Endometrial microvascular endothelial cells (primary cell): Measurements from ENCODE around the gene ZNF320. TPM values are rescaled to one million over a fixed set of nuclear protein-coding genes. Genes with fewer than 3 reads are reported as not detected.
"Not testable (repeated sequence)": the region's sequence is repeated elsewhere in the genome, so short reads cannot be mapped to it uniquely, and the experiment has no call there.

Experiments
- in situ Hi-C: cut with HindIII; loops from 2 replicates; pipeline ENCODE4 v1.10.0; 2017; ENCODE audit warnings: low sequenced_read_pairs, low pct_unique_long_range_greater_than_20kb; ENCODE audit errors: inconsistent ontology term
- total RNA-seq: library from RNA; depleted of rRNA; stranded (reverse); fragments of >200 nt; gene quantifications from one replicate; pipeline ENCODE4 v1.2.3, GENCODE V29; 2015; ENCODE audit errors: inconsistent ontology term

Gene ZNF320
- total RNA-seq, 1 donor from 2014 or later, result 2.3 TPM

GRCh38 chr19:52923778-52924593 is 26.6 kb upstream of the ZNF320 start:
- in situ Hi-C loops, result no loop called here

DNA sequence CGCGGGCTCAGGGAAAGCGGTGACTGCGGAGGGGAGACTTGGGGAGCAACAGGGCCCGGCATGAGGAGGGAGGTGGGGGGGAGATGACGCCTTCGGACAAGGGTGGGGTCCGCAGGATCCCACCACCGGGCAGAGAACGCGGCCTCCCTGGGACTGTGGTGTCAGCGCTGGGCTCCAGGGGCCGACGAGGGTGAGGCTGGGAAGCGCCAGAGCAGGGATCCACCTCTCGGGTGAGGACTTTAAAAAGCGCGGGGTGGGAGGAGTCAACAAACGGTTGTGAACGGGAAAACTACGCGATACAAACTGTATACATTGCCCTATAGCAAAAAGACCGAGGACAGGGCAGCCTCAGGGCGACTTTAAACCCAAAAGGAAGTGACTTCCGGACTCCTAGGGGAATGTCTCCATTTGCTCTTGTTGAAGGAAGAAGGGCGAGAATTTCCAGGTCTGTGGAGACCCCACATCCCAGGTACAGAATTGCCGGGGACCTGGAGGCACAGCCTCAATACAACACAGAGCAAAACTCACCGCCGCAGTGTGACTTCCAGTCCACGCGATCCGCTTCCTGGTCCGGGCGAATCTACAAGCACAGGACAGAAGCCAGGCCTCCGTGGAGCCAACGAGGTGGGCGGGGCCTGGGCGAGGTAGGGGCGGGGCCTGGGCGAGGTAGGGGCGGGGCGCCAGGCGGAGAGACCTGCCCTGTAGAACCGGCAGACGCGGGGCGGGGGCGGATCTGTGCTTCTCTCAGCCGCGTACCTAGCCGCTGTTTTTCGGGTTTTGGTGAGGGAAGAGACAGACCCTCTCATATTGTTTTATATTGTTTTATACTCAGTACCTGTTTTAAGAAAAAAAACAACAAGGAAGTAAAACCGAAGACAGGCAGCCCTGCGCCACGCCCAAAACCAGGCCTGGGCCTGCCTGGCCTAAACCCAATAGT is 25.7 kb upstream of the ZNF320 start, which contains the start of gene ZNF888:
Gene ZNF888 (minus strand): TSS at position 588 of the 937 bp plus-strand sequence. CDS start 5,555 bp downstream, outside the sequence.
- in situ Hi-C loops, result no loop called here

GRCh38 chr19:52917531-52917930 is 20.1 kb upstream of the ZNF320 start:
- in situ Hi-C loops, result no loop called here

GRCh38 chr19:52910648-52911047 is 13.2 kb upstream of the ZNF320 start:
- in situ Hi-C loops, result no loop called here

GRCh38 chr19:52904052-52904780 is 6.8 kb upstream of the ZNF320 start:
- in situ Hi-C loops, result not testable (repeated sequence)

GRCh38 chr19:52901842-52902241 is 4.4 kb upstream of the ZNF320 start:
- in situ Hi-C loops, result no loop called here

DNA sequence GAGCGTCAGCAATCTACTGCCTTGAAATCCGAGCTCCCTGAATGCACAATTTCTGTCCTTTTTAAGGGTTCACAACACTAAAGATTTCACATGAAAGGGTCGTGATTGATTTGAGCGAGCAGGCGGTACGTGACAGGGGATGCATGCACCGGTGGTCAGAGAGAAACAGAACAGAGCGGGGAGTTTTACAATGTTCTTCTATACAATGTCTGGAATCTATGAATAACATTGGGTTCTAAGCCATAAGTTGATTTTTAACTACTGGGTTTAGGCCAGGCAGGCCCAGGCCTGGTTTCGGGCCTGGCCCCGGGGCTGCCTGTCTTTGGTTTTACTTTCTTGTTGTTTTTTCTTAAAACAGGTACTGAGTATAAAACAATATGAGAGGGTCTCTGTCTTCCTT is 1.2 kb upstream of the ZNF320 start:
- in situ Hi-C loops, result not testable (repeated sequence)

DNA sequence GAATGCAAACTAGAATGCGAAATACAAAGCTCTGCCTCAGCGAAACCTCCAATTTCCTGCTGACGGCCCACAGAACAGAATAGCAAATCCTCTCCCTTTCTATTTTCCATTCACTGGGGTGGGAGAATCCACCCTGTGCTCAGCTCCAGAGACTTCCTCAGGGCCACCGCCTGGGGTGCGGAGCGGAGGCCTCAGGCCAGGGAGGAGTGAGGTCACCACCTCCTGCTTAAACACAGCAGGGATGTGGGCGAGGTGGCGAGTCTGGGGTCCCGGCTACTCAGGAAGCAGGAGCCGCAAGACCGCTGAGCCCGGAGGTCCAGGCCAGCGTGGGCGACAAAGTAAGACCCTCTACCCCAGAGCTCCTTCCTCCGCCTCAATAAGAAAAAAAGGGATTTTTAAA is 666 bp upstream of the ZNF320 start:
- in situ Hi-C loops, result no loop called here

GRCh38 chr19:52896431-52897137 is 851 bp downstream of the ZNF320 start:
- in situ Hi-C loops, result no loop called here

DNA sequence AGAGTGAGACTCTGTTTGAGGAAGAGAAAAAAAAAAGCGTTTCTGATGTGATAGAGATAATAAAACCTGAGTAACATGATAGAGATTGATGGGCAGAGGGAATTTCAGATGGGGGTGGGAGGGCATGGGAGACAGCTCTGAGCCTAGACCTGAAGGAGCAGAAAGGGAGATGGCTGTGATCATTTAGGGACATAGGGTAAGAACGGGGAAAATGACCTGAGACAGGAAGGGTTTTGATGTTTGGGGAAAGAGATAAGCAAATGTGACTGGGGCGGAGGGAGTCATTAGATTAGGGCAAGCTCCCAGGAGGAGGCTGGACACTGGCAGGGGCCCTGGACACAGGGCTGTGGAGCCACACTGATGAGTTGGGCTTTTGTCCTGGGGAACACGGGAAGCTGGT is 6.1 kb downstream of the ZNF320 start:
- in situ Hi-C loops, result no loop called here

DNA sequence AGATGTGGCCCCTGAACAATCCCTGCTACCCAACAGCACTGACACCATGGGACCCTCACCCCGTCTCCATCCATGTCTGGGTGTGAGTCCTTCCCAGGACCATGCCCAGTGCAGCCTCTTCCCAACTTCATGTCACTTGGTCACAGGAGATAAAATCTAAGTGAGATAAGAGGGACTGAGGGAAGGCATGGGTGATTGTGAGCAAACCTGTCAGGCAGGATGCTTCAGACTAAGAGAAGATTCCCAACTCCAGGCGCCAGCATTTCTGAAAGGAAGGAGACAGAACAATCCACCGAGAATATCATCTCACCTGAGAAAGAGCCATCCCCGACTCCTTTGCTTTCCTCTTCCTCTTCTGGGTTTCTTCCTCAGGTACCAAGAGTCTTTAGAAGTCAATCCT is 7.5 kb downstream of the ZNF320 start:
- in situ Hi-C loops, result no loop called here

DNA sequence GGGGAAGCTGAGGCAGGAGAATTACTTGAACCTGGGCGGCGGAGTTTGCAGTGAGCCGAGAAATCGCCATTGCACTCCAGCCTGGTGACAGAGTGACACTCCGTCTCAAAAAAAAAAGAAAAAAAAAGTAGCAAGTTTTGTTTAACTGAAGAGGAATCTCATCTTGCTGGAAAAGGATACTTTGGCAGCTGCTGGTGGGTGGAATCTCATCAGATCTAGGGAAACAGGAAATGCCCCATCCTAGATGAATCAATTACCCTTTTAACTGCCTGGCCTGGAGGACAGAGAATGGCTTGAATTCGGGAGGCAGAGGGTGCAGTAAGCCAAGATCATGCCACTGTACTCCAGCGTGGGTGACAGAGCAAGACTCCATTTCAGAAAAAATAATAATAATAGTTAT is 8.4 kb downstream of the ZNF320 start:
- in situ Hi-C loops, result no loop called here

DNA sequence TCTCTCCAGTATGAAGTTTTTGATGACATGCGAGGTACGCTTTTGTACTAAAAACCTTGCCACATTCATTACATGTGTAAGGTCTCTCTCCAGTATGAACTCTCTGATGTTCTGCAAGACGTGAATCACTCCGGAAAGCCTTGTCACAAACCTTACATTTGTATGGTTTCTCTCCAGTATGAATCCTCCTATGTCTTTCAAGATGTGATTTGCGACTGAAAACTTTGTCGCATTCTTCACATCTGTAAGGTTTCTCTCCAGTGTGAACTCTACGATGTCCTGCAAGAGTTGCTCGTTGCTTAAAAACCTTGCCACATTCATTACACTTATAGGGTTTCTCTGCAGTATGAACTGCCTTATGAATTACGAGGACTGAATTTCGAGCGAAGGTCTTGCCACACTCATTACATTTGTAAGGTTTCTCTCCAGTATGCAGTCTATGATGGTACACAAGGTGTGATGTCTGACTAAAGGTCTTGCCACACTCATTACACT is 16.5 kb downstream of the ZNF320 start:
- in situ Hi-C loops, result no loop called here

GRCh38 chr19:52872996-52873395 is 24.4 kb downstream of the ZNF320 start:
- in situ Hi-C loops, result not testable (repeated sequence)

DNA sequence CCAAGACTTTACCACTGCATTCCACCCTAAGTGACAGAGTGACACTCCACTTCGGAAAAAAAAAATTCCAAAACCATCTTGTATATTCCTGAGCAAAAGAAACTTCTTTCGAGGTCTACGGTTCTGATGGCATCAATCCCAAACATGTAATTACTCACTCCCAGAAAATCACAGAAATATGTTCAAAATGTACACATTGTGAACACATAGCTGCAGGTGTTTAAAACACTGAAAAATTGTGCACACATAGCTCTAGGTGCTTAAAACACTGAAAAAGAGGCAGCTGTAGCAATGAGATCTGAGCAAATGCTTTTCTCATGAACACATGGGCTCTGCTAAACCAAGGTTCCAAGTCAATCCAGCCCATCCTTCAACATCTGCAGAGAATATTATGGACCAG is 26.0 kb downstream of the ZNF320 start:
- in situ Hi-C loops, result no loop called here

DNA sequence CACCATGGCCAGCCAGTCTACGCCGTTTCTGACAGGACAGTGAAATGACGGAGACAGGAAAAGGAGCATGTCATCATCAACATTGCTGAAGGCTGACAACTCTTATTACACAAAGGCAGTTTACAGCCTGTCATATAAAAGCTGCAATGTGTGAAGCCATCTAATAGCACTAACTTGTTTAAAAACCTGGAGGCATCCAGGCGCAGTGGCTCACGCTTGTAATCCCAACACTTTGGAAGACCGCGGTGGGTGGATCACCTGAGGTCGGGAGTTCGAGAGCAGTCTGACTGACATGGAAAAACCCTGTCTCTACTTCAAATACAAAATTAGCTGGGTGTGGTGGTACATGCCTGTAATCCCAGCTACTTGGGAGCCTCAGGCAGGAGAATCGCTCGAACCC is 29.4 kb downstream of the ZNF320 start:
- in situ Hi-C loops, result not testable (repeated sequence)

DNA sequence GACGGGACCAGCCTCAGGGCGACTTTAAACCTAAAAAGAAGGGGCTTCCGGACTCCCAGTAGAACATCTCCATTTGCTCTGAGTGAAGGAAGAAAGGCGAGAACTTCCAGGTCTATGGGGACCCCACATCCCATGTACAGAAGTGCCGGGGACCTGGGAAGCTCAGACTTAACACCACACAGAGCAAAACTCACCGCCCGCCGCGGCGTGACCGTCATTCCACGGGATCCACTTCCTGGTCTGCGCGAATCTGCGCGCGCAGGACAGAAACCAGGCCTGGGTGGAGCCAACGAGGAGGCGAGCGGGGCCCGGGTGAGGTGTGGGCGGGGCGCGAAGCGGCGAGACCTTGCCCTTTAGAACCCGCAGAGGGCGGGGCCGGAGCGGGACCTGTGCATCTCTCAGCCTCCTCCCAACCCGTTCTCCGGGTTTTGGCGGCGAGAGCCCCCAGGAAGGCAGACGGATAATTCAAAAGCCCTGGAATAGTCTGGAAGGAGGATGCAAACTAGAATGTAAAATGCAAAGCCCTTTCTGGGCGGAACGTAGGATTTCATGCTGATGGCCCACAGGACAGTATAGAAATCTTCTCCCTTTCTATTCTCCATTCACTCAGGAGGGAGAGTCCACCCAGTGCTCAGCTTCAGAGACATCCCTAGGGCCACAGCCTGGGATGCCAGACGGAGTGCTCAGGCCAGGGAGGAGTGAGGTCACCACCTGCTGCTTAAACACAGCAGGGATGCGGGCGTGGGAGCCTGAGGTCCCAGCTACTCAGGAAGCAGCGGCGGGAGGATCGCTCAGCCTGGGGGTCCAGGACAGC is 39.9 kb downstream of the ZNF320 start, which contains the start of gene ZNF468:
Gene ZNF468 (minus strand): TSS at position 242 of the 814 bp plus-strand sequence. CDS start 3,347 bp downstream, outside the sequence.
- in situ Hi-C loops, result not testable (repeated sequence)
